Measurements from ENCODE around the gene ASNSD1. TPM values are rescaled to one million over a fixed set of nuclear protein-coding genes. Genes with fewer than 3 reads are reported as not detected.

Gene ASNSD1
- total and polyA plus RNA-seq, 2 of the 13 experiments (the other 11 are each of a cell fraction or from before 2014, with no cell fraction given): 35.1 to 96.6 TPM

DNA sequence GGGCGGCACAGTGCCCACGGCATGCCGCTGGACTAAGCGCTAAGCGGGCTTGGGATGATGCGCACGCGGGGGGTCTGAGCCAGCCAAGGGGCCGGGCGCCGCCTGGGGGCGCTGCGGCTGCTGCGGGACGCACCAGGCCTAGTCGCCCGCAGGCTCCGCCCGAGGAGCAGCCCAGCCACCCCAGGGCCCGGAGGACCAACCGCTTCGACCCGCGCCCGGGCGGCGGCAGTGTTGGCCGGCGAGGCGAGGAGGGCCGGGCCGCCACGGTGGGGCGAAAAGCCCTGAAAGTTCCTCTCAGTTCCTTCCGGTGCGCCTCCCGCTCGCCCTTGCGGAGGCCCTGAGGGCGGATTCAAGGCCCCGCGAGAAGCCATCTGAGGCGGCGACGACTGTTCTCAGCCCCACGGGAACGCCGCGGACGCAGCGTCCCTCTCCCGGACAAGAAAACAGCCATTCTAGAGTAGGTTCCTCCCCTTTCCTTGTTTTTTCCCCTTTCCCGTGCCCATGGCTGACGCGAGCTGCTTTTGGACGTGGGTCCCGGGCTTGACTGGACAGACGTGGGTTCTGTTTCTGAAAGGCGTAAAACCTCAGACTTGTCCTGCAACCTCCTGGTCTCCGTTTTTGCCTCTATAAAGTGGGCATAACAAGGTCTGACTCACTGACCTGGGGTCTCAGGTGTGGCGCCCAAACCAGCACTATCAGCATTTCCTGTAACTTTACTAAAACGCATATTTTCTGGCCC is 13.3 kb downstream of the ASNSD1 start, which contains the start of gene ANKAR:
Gene ANKAR, plus strand, starts transcription at position 297 of the 739 bp plus-strand sequence. CDS start 1,821 bp downstream, outside the sequence.
- peaks cover 7% of the 10 kb centered on the region; the same call in 1 of the 2 replicates for H3K9me3 ChIP-seq (ENCODE audit: low read length)
- no peaks in the 10 kb centered on the region for H3K79me2 ChIP-seq (ENCODE audit: insufficient read depth, low read length)
- peak within 1 kb of the TSS; percentile 94 for H3K4me2 ChIP-seq (ENCODE audit: low read depth, low read length)
- no peaks in the 10 kb centered on the region for H4K20me1 ChIP-seq (ENCODE audit: insufficient read depth, low read length)
- H3K4me1 ChIP-seq (ENCODE audit: insufficient read depth, low read length): peaks cover 21% of the 10 kb centered on the region
- CTCF ChIA-PET (ENCODE audit: low intra/inter-chr PET ratio, low total read pairs): interaction anchor here (1.1 to 1.9 kb wide), 6 partner anchors 13 to 396 kb away, joined by 3 to 17 read pairs (median 8); partner anchors contain the start of genes ASNSD1 and OSGEPL1
- no peaks in the 10 kb centered on the region; a peak in 1 of 5 replicates for H3K27me3 ChIP-seq (ENCODE audit: control insufficient read depth in 1 of 2, insufficient read depth in 2 of 2, low read length in 2 of 2)
- ATAC-seq (peak; percentile 99), FAIRE-seq (peak; percentile 59), DNase-seq (ENCODE audit: low spot score) (peak; percentile 88)
- POLR2A ChIA-PET: interaction anchor here (0.7 to 4.2 kb wide), 9 partner anchors 10 to 506 kb away, joined by 3 to 25 read pairs (median 6); partner anchors contain the start of genes ASNSD1, ORMDL1, OSGEPL1 and PMS1
- intact Hi-C loops (cut with micrococcal nuclease; ENCODE audit: unreplicated experiment) (loop anchor here (1.0 kb wide), 3 partner anchors 13 to 88 kb away; partner anchors contain the start of genes ASNSD1 and OSGEPL1), in situ Hi-C loops (cut with HindIII; ENCODE audit: extremely low pct_ligation_motif_present, low pct_unique_long_range_greater_than_20kb) (loop anchor here (5.0 to 25.0 kb wide), 2 partner anchors 88 to 388 kb away; partner anchors contain the start of genes MSTN and OSGEPL1)
- 2% methylated on average over 32 of the region's 62 CpGs for WGBS (ENCODE audit: low lambda C conversion rate)
- peak within 1 kb of the TSS; percentile 100 for H2AFZ ChIP-seq (ENCODE audit: low read length)
- H3K36me3 ChIP-seq (replicated peaks in 1 of 2; ENCODE audit: control insufficient read depth in 1 of 2, insufficient read depth in 2 of 2, low read length in 2 of 2): peaks cover 2 to 11% of the 10 kb centered on the region in 2 experiments; a peak in 4 of 5 replicates
- peak within 1 kb of the TSS; percentile 90 for H3K27ac ChIP-seq (ENCODE audit: extremely low read length, insufficient read depth, low read length)
- TSS peak; percentile 60 for BruUV-seq (replicated peaks)
- peak within 1 kb of the TSS; percentile 85 to 93 (median 85) for H3K4me3 ChIP-seq (replicated peaks in 1 of 3; ENCODE audit: insufficient read depth in 1 of 3, low read depth in 2 of 3, low read length in 3 of 3)
- peak within 1 kb of the TSS; percentile 99 for H3K9ac ChIP-seq (ENCODE audit: insufficient read depth, low read depth, low read length)
- TF ChIP-seq SMAD1 (CRISPR knock-in tag; IDR thresholded peaks at IDR 0.05; ENCODE audit: borderline replicate concordance, low read depth): no peak; the same call in 1 of the 2 replicates
- TF ChIP-seq, protein P1, sequence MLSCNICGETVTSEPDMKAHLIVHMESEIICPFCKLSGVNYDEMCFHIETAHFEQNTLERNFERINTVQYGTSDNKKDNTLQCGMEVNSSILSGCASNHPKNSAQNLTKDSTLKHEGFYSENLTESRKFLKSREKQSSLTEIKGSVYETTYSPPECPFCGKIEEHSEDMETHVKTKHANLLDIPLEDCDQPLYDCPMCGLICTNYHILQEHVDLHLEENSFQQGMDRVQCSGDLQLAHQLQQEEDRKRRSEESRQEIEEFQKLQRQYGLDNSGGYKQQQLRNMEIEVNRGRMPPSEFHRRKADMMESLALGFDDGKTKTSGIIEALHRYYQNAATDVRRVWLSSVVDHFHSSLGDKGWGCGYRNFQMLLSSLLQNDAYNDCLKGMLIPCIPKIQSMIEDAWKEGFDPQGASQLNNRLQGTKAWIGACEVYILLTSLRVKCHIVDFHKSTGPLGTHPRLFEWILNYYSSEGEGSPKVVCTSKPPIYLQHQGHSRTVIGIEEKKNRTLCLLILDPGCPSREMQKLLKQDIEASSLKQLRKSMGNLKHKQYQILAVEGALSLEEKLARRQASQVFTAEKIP (CRISPR knock-in tag; IDR thresholded peaks at IDR 0.05; ENCODE audit: borderline replicate concordance): no peak
- peak; percentile 99 for TF ChIP-seq FOXC1 (CRISPR knock-in tag; IDR thresholded peaks at IDR 0.05; ENCODE audit: borderline replicate concordance)
- no peak for TF ChIP-seq TRIM24 (CRISPR knock-in tag; IDR thresholded peaks at IDR 0.05)
- TF ChIP-seq, protein P2, sequence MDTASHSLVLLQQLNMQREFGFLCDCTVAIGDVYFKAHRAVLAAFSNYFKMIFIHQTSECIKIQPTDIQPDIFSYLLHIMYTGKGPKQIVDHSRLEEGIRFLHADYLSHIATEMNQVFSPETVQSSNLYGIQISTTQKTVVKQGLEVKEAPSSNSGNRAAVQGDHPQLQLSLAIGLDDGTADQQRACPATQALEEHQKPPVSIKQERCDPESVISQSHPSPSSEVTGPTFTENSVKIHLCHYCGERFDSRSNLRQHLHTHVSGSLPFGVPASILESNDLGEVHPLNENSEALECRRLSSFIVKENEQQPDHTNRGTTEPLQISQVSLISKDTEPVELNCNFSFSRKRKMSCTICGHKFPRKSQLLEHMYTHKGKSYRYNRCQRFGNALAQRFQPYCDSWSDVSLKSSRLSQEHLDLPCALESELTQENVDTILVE (CRISPR knock-in tag; IDR thresholded peaks at IDR 0.05): peak; percentile 87; the same call in 1 of the 2 replicates
- 0 out of 2 replicates have a peak, but pooled peaks have one; percentile 29 for TF ChIP-seq NFIC (IDR thresholded peaks at IDR 0.05; ENCODE audit: low read length)
- no peak for TF ChIP-seq ZNF20 (CRISPR knock-in tag; IDR thresholded peaks at IDR 0.05)
- peak; percentile 97 for TF ChIP-seq RBFOX2 (IDR thresholded peaks at IDR 0.05; ENCODE audit: low read depth, low read length)
- peak; percentile 49; the same call in 1 of the 2 replicates for TF ChIP-seq FOXA3 (CRISPR knock-in tag; IDR thresholded peaks at IDR 0.05)
- TF ChIP-seq TRAFD1 (CRISPR knock-in tag; IDR thresholded peaks at IDR 0.05; ENCODE audit: borderline replicate concordance): peak; percentile 37; the same call in 1 of the 2 replicates
- TF ChIP-seq XBP1 (CRISPR knock-in tag; IDR thresholded peaks at IDR 0.05): peak; percentile 41; the same call in 1 of the 2 replicates
- TF ChIP-seq, protein P3, sequence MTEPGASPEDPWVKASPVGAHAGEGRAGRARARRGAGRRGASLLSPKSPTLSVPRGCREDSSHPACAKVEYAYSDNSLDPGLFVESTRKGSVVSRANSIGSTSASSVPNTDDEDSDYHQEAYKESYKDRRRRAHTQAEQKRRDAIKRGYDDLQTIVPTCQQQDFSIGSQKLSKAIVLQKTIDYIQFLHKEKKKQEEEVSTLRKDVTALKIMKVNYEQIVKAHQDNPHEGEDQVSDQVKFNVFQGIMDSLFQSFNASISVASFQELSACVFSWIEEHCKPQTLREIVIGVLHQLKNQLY (CRISPR knock-in tag; IDR thresholded peaks at IDR 0.05): peak; percentile 67; the same call in 1 of the 2 replicates
- no peak for TF ChIP-seq GLMP (CRISPR knock-in tag; IDR thresholded peaks at IDR 0.05; ENCODE audit: borderline replicate concordance)
- TF ChIP-seq PHF8 (CRISPR knock-in tag; IDR thresholded peaks at IDR 0.05): peak; percentile 97
- peak; percentile 98 for TF ChIP-seq ZNF709 (CRISPR knock-in tag; IDR thresholded peaks at IDR 0.05)
- peak; percentile 57; the same call in 1 of the 2 replicates for TF ChIP-seq ZBTB7A (CRISPR knock-in tag; IDR thresholded peaks at IDR 0.05)

Data from HepG2 (cell line).